ENCODE data around the gene SDHAF2. TPM values are rescaled to one million over a fixed set of nuclear protein-coding genes. Genes with fewer than 3 reads are reported as not detected.
A peak's percentile ranks its signal among the peaks of the same experiment; 100 is the strongest.

Gene SDHAF2
- total and polyA plus RNA-seq, 9 of the 15 experiments (the other 6 are each of a cell fraction or from before 2014, with no cell fraction given), result 21.2 to 144 (median 40.4) TPM

DNA sequence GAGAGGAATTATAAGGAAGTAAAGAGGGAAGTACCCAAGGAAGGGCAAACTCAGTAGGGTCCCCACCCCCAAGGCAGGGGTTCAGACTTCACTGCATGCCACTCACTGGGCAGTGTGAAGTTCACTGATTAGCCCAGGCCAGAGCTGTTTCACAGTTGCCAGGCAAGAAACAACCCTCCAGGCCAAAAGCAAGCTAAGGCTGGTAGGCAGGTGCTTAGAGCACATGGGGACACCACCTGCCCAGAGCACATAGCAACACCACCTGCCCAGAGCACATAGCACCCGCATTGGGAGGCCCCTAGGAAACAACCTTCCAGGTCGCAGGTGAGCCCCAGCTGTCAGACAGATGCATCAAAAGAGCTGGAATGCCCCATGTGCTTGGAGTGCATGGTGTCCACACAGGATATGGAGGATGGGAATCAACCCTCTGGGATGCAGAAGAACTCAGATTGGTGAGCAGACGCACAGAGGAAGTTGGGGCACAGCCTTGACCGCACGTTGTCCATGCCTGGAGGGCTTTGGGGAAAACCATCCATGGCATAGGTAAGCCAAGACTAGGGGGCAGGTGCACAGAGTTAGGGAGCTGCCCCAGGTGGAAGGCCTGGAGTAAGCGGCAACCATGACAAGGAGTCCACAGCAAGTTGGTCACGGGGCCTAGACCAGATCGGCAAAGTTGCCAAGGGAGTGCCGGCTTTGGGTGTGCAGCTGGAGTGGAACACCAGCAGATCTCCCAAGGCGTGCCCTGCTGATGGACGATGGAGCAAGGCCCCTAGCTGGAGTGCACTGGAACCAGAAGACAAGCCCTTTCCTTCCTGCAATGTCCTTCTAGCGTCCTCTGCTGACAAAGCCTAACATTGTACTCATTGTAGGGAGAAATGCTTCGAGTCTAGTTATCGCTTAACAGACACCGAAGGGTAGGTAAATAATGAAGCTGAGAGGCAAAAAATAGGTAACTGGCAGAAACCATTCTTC, 45.4 kb upstream of the SDHAF2 start (continued):
- no peak for TF ChIP-seq TBL1XR1 (IDR thresholded peaks at IDR 0.05; ENCODE audit: low read length in 2 of 2)
- TF ChIP-seq, protein P1, sequence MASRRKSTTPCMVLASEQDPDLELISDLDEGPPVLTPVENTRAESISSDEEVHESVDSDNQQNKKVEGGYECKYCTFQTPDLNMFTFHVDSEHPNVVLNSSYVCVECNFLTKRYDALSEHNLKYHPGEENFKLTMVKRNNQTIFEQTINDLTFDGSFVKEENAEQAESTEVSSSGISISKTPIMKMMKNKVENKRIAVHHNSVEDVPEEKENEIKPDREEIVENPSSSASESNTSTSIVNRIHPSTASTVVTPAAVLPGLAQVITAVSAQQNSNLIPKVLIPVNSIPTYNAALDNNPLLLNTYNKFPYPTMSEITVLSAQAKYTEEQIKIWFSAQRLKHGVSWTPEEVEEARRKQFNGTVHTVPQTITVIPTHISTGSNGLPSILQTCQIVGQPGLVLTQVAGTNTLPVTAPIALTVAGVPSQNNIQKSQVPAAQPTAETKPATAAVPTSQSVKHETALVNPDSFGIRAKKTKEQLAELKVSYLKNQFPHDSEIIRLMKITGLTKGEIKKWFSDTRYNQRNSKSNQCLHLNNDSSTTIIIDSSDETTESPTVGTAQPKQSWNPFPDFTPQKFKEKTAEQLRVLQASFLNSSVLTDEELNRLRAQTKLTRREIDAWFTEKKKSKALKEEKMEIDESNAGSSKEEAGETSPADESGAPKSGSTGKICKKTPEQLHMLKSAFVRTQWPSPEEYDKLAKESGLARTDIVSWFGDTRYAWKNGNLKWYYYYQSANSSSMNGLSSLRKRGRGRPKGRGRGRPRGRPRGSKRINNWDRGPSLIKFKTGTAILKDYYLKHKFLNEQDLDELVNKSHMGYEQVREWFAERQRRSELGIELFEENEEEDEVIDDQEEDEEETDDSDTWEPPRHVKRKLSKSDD (conservative IDR thresholded peaks at IDR 0.05; ENCODE audit: low read length), result no peak
- 0 out of 4 replicates have a peak, but pooled peaks of 1 of the 2 experiments have one; percentile 4 for TF ChIP-seq FOXA3 (CRISPR knock-in tag; conservative IDR thresholded peaks at IDR 0.05 in 1 of 2, IDR thresholded peaks at IDR 0.05 in 1 of 2)
- TF ChIP-seq SMC3 (conservative IDR thresholded peaks at IDR 0.05; ENCODE audit: insufficient read depth, low read depth, low read length), result peak; percentile 89
- TF ChIP-seq FOXM1 (IDR thresholded peaks at IDR 0.05; ENCODE audit: low read depth), result no peak
- no peak for TF ChIP-seq FOXM1 (CRISPR knock-in tag; IDR thresholded peaks at IDR 0.05; ENCODE audit: low read depth)
- no peak for TF ChIP-seq GATAD2B (IDR thresholded peaks at IDR 0.05; ENCODE audit: borderline replicate concordance)
- no peak for TF ChIP-seq GTF2A2 (tag; IDR thresholded peaks at IDR 0.05)
- TF ChIP-seq NCOR1 (IDR thresholded peaks at IDR 0.05), result no peak
- no peak for TF ChIP-seq NCOA1 (IDR thresholded peaks at IDR 0.05; ENCODE audit: low read depth)
- TF ChIP-seq CHCHD3 (CRISPR knock-in tag; IDR thresholded peaks at IDR 0.05), result no peak
- no peak for TF ChIP-seq TBP (optimal IDR thresholded peaks at IDR 0.05; ENCODE audit: low read depth, low read length)
- no peak for TF ChIP-seq TFAM (CRISPR knock-in tag; conservative IDR thresholded peaks at IDR 0.05)
- TF ChIP-seq ESRRA (IDR thresholded peaks at IDR 0.05; ENCODE audit: borderline replicate concordance, low read depth), result no peak
- TF ChIP-seq RAD51 (IDR thresholded peaks at IDR 0.05; ENCODE audit: borderline replicate concordance, low read depth), result no peak
- no peak for TF ChIP-seq RBM25 (IDR thresholded peaks at IDR 0.05; ENCODE audit: low read depth, low read length, severe bottlenecking)
- TF ChIP-seq BRCA1 (IDR thresholded peaks at IDR 0.05), result no peak
- TF ChIP-seq BRCA1 (CRISPR knock-in tag; IDR thresholded peaks at IDR 0.05), result no peak
- TF ChIP-seq TEAD1 (CRISPR knock-in tag; IDR thresholded peaks at IDR 0.05), result no peak
- TF ChIP-seq KLF16 (IDR thresholded peaks at IDR 0.05), result peak; percentile 28; the same call in 1 of the 2 replicates
- peak; percentile 97 for TF ChIP-seq ARID2 (IDR thresholded peaks at IDR 0.05)
- TF ChIP-seq HDAC3 (IDR thresholded peaks at IDR 0.05; ENCODE audit: borderline replicate concordance, partially characterized antibody), result no peak
- no peak for TF ChIP-seq ARID1B (IDR thresholded peaks at IDR 0.05)
- TF ChIP-seq ZNF174 (CRISPR knock-in tag; IDR thresholded peaks at IDR 0.05), result no peak
- no peak for TF ChIP-seq NONO (IDR thresholded peaks at IDR 0.05; ENCODE audit: low read depth in 2 of 2, low read length in 1 of 2)
- no peak for TF ChIP-seq TCF7 (IDR thresholded peaks at IDR 0.05; ENCODE audit: borderline replicate concordance)
- no peak for TF ChIP-seq POLR2AphosphoS2 (IDR thresholded peaks at IDR 0.05; ENCODE audit: low read length)
